ENCODE data around the gene CHRNB2. TPM values are rescaled to one million over a fixed set of nuclear protein-coding genes. Genes with fewer than 3 reads are reported as not detected.

The CHRNB2 gene
- total and polyA plus RNA-seq, 2 experiments from 2014 or later: 0.70 TPM; not detected in 1

DNA sequence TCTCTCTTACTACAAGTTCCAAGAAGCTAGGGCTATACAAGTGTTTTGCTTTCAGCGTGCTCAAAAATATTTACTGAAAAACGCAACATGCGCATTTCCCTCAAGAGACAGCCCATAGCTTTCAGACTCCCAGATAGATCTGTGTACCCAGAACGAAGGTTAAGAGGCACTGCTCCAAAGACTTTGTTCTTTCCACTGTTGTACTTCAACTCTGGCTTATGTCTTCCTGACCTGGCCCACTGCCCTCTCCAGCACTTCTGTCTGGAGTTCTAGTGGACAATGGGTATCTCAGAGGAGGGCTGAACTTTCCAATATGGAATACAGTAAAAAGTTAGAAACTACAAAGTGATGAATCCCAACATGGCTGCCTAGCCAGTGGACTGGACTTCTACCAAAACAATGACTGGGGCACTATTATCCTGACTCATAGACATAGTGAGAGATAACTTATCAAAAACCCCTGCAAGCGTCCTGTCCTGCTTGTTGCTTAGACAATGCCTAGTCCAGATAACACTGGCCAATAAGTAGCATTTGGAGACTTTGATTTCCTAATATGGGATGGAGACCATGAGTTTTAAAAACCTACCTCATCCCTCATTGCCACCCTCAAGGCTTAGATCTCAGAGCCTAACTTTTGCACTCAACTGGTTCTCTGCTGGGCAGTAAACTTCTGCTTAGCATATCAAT, 49.2 kb downstream of the CHRNB2 start:
- Histone ChIP-seq H3K79me2 (peaks cover 98% of the 10 kb centered on the region), H4K20me1 (ENCODE audit: insufficient read depth, poor library complexity, severe bottlenecking) (peaks cover 45% of the 10 kb centered on the region), H3K4me3 (no peak overlapping the region), H3K9me3 (ENCODE audit: low read depth) (no peaks in the 10 kb centered on the region), H3K27ac (no peak overlapping the region), H3K27me3 (no peaks in the 10 kb centered on the region), H3K4me2 (no peak overlapping the region), H3K4me1 (ENCODE audit: insufficient read depth) (no peaks in the 10 kb centered on the region), H2AFZ (no peak overlapping the region), H3K9me2 (replicated peaks; ENCODE audit: insufficient read depth) (no peaks in the 10 kb centered on the region), H3K36me3 (replicated peaks; ENCODE audit: insufficient read depth, low read depth) (no peaks in the 10 kb centered on the region)
- DNase-seq (ENCODE audit: low spot score): no peak
- 91% methylated on average over 5 of the region's 5 CpGs for WGBS (ENCODE audit: low lambda C conversion rate, missing lambda C conversion rate)
- TF ChIP-seq, protein P1, sequence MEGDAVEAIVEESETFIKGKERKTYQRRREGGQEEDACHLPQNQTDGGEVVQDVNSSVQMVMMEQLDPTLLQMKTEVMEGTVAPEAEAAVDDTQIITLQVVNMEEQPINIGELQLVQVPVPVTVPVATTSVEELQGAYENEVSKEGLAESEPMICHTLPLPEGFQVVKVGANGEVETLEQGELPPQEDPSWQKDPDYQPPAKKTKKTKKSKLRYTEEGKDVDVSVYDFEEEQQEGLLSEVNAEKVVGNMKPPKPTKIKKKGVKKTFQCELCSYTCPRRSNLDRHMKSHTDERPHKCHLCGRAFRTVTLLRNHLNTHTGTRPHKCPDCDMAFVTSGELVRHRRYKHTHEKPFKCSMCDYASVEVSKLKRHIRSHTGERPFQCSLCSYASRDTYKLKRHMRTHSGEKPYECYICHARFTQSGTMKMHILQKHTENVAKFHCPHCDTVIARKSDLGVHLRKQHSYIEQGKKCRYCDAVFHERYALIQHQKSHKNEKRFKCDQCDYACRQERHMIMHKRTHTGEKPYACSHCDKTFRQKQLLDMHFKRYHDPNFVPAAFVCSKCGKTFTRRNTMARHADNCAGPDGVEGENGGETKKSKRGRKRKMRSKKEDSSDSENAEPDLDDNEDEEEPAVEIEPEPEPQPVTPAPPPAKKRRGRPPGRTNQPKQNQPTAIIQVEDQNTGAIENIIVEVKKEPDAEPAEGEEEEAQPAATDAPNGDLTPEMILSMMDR (IDR thresholded peaks at IDR 0.05; ENCODE audit: poor library complexity): no peak
- TF ChIP-seq EZH2phosphoT487 (IDR thresholded peaks at IDR 0.05; ENCODE audit: low read depth, severe bottlenecking, unreplicated experiment): no peak
- TF ChIP-seq EZH2 (IDR thresholded peaks at IDR 0.05; ENCODE audit: borderline replicate concordance): no peak

DNA sequence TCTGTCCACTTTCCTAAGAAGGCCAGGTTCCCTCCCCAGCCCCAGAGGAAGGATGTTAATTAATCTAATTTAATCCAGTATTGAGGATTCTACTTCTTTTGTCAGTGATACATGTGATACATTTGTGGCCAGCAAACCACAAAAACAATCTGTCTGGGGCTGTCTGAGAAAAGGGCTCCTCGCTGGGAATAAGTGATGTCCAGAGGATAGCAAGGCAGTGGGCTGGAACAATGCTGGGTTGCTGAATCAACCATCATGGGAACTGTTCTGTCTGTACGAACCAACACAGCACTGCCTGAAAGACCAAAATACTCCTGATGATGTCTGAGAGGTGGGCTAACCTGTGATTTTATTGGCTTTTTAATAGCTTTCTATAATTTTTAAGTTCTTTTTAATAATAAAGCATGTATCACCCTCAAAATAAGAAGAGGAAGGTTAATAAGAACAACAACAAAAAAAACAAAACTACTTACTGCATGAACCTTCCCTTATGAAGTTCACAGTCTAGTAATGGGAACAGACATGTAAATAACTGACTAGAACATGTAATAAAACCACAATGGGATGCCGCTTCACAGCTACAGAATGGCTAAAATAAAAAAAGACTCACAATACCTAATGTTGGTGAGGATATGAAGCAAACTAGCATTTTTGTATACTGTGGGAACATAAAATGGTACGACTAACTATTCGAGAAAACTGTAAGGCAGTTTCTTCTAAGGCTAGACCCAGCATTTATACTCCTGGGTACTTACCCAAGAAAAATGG, 51.8 kb downstream of the CHRNB2 start:
- no peak overlapping the region for H3K27ac ChIP-seq
- H3K79me2 ChIP-seq: peaks cover 100% of the 10 kb centered on the region
- H3K36me3 ChIP-seq (replicated peaks; ENCODE audit: insufficient read depth, low read depth): no peaks in the 10 kb centered on the region
- H3K4me1 ChIP-seq (ENCODE audit: insufficient read depth): no peaks in the 10 kb centered on the region
- H4K20me1 ChIP-seq (ENCODE audit: insufficient read depth, poor library complexity, severe bottlenecking): peaks cover 58% of the 10 kb centered on the region
- no peaks in the 10 kb centered on the region for H3K9me2 ChIP-seq (replicated peaks; ENCODE audit: insufficient read depth)
- H3K4me2 ChIP-seq: no peak overlapping the region
- 97% methylated on average over 5 of the region's 5 CpGs for WGBS (ENCODE audit: low lambda C conversion rate, missing lambda C conversion rate)
- H3K4me3 ChIP-seq: no peak overlapping the region
- H3K27me3 ChIP-seq: no peaks in the 10 kb centered on the region
- DNase-seq (ENCODE audit: low spot score): no peak
- H2AFZ ChIP-seq: no peak overlapping the region
- TF ChIP-seq EZH2 (IDR thresholded peaks at IDR 0.05; ENCODE audit: borderline replicate concordance) (no peak), EZH2phosphoT487 (IDR thresholded peaks at IDR 0.05; ENCODE audit: low read depth, severe bottlenecking, unreplicated experiment) (no peak)
- TF ChIP-seq, protein P1 (IDR thresholded peaks at IDR 0.05; ENCODE audit: poor library complexity): no peak
- H3K9me3 ChIP-seq (ENCODE audit: low read depth): no peaks in the 10 kb centered on the region

DNA sequence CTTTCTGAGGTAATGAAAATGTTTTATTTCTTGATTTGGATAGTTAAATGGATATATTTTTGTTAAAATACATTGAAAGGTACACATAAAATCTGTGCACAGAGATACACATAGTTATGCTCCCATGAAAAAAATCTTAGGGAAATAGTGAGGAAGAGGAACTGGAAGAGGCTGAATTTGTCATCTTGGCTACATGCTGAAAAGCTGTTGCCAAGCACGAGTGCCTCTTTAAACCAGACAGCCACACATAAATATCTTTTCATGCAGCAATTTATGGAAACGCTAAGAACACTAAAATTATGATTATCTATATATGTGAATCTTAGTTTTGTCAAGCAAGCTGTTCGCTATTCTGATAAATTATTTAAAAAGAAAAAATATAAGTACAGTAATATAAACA, 53.2 kb downstream of the CHRNB2 start:
- Histone ChIP-seq H3K4me1 (ENCODE audit: insufficient read depth) (no peaks in the 10 kb centered on the region), H3K79me2 (peaks cover 100% of the 10 kb centered on the region), H4K20me1 (ENCODE audit: insufficient read depth, poor library complexity, severe bottlenecking) (peaks cover 49% of the 10 kb centered on the region), H3K36me3 (replicated peaks; ENCODE audit: insufficient read depth, low read depth) (no peaks in the 10 kb centered on the region), H3K4me3 (no peak overlapping the region), H3K4me2 (no peak overlapping the region), H3K27ac (no peak overlapping the region), H3K9me3 (ENCODE audit: low read depth) (no peaks in the 10 kb centered on the region), H2AFZ (no peak overlapping the region), H3K9me2 (replicated peaks; ENCODE audit: insufficient read depth) (no peaks in the 10 kb centered on the region), H3K27me3 (no peaks in the 10 kb centered on the region)
- TF ChIP-seq, protein P1 (IDR thresholded peaks at IDR 0.05; ENCODE audit: poor library complexity): no peak
- TF ChIP-seq EZH2phosphoT487 (IDR thresholded peaks at IDR 0.05; ENCODE audit: low read depth, severe bottlenecking, unreplicated experiment) (no peak), EZH2 (IDR thresholded peaks at IDR 0.05; ENCODE audit: borderline replicate concordance) (no peak)
- no peak for DNase-seq (ENCODE audit: low spot score)
- 90% methylated on average over 3 of the region's 3 CpGs for WGBS (ENCODE audit: low lambda C conversion rate, missing lambda C conversion rate)
